ENCODE data around the gene ACP1. TPM values are rescaled to one million over a fixed set of nuclear protein-coding genes. Genes with fewer than 3 reads are reported as not detected.

Gene ACP1
- total RNA-seq, 1 experiment from 2014 or later, result 90.9 TPM

DNA sequence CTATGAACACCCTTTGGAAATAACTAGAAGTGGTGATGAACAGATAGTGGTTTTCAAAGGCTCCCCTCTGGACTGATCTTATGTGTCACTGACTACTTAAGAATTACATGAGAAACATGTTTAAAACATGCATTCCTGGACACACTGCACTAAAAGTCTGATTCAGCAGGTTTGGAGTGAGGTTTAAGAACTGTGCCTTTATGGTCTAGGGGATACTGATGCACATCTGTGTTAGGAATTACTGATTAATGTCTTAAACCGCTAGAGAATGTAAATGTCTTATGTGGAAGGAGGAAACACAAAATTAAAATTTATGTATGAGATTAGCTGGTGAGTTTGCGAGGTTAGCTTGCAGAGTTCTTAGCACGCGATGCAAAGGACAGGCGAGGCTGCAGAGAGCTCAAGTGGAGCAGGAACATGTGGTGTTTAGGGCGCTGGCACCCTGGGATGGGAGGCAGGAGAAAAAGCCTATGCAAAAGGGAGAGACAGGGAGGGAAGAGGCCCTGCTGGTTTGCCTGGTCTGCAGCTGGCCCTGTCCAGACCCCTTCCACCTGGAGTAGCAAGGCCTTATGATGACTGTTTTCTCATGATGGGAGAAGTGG is 12.6 kb upstream of the ACP1 start:
- POLR2A ChIA-PET, result no interaction called here
- CTCF ChIA-PET, result no interaction called here

DNA sequence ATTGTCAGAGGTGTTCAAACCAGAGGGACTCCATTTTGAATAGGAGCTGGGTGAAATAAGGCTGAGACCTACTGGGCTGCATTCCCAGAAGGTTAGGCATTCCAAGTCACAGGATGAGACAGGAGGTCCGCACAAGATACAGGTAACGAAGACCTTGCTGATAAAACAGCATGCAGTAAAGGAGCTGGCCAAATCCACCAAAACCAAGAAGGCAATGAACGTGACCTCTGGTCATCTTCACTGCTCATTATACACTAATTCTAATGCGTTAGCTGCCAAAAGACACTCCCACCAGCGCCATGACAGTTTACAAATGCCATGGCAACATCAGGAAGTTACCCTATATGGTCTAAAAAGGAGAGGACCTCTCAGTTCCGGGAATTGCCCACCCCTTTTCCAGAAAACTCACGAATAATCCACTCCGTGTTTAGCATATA is 11.5 kb upstream of the ACP1 start:
- ATAC-seq (no peak), DNase-seq (ENCODE audit: low read depth, low spot score) (no peak)
- intact Hi-C loops (cut with micrococcal nuclease; ENCODE audit: unreplicated experiment), result no loop called here
- Histone ChIP-seq H3K27me3 (ENCODE audit: control insufficient read depth, insufficient read depth, low read length) (no peaks in the 10 kb centered on the region), H3K27ac (ENCODE audit: low read length) (no peak overlapping the region), H3K4me1 (ENCODE audit: control insufficient read depth, insufficient read depth, low read length) (no peaks in the 10 kb centered on the region), H3K4me3 (ENCODE audit: low read depth in 2 of 2, low read length in 2 of 2) (no peak overlapping the region), H3K36me3 (ENCODE audit: control insufficient read depth, insufficient read depth, low read length) (no peaks in the 10 kb centered on the region), H3K9me3 (ENCODE audit: control insufficient read depth, insufficient read depth, low read depth, low read length) (peaks cover under 1% of the 10 kb centered on the region; the same call in 1 of the 2 replicates)
- ChIA-PET CTCF (no interaction called here), POLR2A (no interaction called here)
- TF ChIP-seq, protein P1, sequence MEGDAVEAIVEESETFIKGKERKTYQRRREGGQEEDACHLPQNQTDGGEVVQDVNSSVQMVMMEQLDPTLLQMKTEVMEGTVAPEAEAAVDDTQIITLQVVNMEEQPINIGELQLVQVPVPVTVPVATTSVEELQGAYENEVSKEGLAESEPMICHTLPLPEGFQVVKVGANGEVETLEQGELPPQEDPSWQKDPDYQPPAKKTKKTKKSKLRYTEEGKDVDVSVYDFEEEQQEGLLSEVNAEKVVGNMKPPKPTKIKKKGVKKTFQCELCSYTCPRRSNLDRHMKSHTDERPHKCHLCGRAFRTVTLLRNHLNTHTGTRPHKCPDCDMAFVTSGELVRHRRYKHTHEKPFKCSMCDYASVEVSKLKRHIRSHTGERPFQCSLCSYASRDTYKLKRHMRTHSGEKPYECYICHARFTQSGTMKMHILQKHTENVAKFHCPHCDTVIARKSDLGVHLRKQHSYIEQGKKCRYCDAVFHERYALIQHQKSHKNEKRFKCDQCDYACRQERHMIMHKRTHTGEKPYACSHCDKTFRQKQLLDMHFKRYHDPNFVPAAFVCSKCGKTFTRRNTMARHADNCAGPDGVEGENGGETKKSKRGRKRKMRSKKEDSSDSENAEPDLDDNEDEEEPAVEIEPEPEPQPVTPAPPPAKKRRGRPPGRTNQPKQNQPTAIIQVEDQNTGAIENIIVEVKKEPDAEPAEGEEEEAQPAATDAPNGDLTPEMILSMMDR (IDR thresholded peaks at IDR 0.05), result no peak
- no peak for TF ChIP-seq TCF7L2 (IDR thresholded peaks at IDR 0.05; ENCODE audit: low read depth, low read length)
- TF ChIP-seq, protein P2, sequence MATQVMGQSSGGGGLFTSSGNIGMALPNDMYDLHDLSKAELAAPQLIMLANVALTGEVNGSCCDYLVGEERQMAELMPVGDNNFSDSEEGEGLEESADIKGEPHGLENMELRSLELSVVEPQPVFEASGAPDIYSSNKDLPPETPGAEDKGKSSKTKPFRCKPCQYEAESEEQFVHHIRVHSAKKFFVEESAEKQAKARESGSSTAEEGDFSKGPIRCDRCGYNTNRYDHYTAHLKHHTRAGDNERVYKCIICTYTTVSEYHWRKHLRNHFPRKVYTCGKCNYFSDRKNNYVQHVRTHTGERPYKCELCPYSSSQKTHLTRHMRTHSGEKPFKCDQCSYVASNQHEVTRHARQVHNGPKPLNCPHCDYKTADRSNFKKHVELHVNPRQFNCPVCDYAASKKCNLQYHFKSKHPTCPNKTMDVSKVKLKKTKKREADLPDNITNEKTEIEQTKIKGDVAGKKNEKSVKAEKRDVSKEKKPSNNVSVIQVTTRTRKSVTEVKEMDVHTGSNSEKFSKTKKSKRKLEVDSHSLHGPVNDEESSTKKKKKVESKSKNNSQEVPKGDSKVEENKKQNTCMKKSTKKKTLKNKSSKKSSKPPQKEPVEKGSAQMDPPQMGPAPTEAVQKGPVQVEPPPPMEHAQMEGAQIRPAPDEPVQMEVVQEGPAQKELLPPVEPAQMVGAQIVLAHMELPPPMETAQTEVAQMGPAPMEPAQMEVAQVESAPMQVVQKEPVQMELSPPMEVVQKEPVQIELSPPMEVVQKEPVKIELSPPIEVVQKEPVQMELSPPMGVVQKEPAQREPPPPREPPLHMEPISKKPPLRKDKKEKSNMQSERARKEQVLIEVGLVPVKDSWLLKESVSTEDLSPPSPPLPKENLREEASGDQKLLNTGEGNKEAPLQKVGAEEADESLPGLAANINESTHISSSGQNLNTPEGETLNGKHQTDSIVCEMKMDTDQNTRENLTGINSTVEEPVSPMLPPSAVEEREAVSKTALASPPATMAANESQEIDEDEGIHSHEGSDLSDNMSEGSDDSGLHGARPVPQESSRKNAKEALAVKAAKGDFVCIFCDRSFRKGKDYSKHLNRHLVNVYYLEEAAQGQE (IDR thresholded peaks at IDR 0.05; ENCODE audit: insufficient read depth in 1 of 2, low read depth in 2 of 2, low read length in 1 of 2), result no peak
- TF ChIP-seq POLR2AphosphoS5 (IDR thresholded peaks at IDR 0.05; ENCODE audit: low read depth, low read length), result no peak
- no peak for TF ChIP-seq SIN3A (IDR thresholded peaks at IDR 0.05; ENCODE audit: borderline replicate concordance, insufficient read depth, low read depth, low read length)
- BruUV-seq (replicated peaks), result no TSS peak
- in situ Hi-C loops (cut with HindIII; ENCODE audit: low pct_unique_long_range_greater_than_20kb, low sequenced_read_pairs), result no loop called here

More for the DNA sequence above, 12.6 kb upstream of the ACP1 start:
- TF ChIP-seq TCF7L2 (IDR thresholded peaks at IDR 0.05; ENCODE audit: low read depth, low read length), result no peak
- intact Hi-C loops (cut with micrococcal nuclease; ENCODE audit: unreplicated experiment), result no loop called here
- Histone ChIP-seq H3K4me3 (ENCODE audit: low read depth in 2 of 2, low read length in 2 of 2) (no peak overlapping the region), H3K27me3 (ENCODE audit: control insufficient read depth, insufficient read depth, low read length) (no peaks in the 10 kb centered on the region), H3K9me3 (ENCODE audit: control insufficient read depth, insufficient read depth, low read depth, low read length) (no peaks in the 10 kb centered on the region), H3K4me1 (ENCODE audit: control insufficient read depth, insufficient read depth, low read length) (no peaks in the 10 kb centered on the region), H3K36me3 (ENCODE audit: control insufficient read depth, insufficient read depth, low read length) (no peaks in the 10 kb centered on the region), H3K27ac (ENCODE audit: low read length) (no peak overlapping the region)
- in situ Hi-C loops (cut with HindIII; ENCODE audit: low pct_unique_long_range_greater_than_20kb, low sequenced_read_pairs), result no loop called here
- no TSS peak for BruUV-seq (replicated peaks)
- ATAC-seq, result no peak
- no peak for DNase-seq (ENCODE audit: low read depth, low spot score)

DNA sequence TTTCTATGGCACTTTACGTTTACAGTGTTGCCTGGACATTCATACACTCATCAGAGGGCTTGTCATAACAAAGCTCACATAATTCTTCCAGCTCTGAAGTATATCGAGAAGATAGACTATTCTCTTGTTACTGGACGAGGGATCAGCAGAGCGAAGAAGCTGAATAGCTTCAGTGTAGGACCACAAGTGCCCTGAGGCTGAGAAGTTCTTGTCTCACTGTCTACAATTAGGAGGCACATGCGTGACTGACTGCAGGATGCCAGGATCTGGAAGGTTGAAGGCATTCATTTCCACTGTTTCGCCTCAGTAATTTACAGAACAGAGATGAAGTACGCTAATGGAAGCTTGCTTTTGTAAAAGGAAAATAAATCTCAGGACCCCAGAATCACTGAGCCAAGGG is 10.5 kb upstream of the ACP1 start:
- no peak for DNase-seq (ENCODE audit: low read depth, low spot score)

More for the DNA sequence above, 10.5 kb upstream of the ACP1 start:
- Histone ChIP-seq H3K36me3 (ENCODE audit: control insufficient read depth, insufficient read depth, low read length) (no peaks in the 10 kb centered on the region), H3K9me3 (ENCODE audit: control insufficient read depth, insufficient read depth, low read depth, low read length) (peaks cover 10% of the 10 kb centered on the region), H3K4me1 (ENCODE audit: control insufficient read depth, insufficient read depth, low read length) (no peaks in the 10 kb centered on the region), H3K27ac (ENCODE audit: low read length) (no peak overlapping the region), H3K4me3 (ENCODE audit: low read depth in 2 of 2, low read length in 2 of 2) (no peak overlapping the region), H3K27me3 (ENCODE audit: control insufficient read depth, insufficient read depth, low read length) (no peaks in the 10 kb centered on the region)
- intact Hi-C loops (cut with micrococcal nuclease; ENCODE audit: unreplicated experiment), result no loop called here
- TF ChIP-seq SIN3A (IDR thresholded peaks at IDR 0.05; ENCODE audit: borderline replicate concordance, insufficient read depth, low read depth, low read length), result no peak
- TF ChIP-seq, protein P2 (IDR thresholded peaks at IDR 0.05; ENCODE audit: insufficient read depth in 1 of 2, low read depth in 2 of 2, low read length in 1 of 2), result no peak
- TF ChIP-seq, protein P1 (IDR thresholded peaks at IDR 0.05), result no peak
- no peak for TF ChIP-seq TCF7L2 (IDR thresholded peaks at IDR 0.05; ENCODE audit: low read depth, low read length)
- no peak for TF ChIP-seq POLR2AphosphoS5 (IDR thresholded peaks at IDR 0.05; ENCODE audit: low read depth, low read length)
- ATAC-seq, result no peak
- POLR2A ChIA-PET, result no interaction called here
- no TSS peak for BruUV-seq (replicated peaks)
- CTCF ChIA-PET, result no interaction called here
- in situ Hi-C loops (cut with HindIII; ENCODE audit: low pct_unique_long_range_greater_than_20kb, low sequenced_read_pairs), result no loop called here

Measured in Panc1 (cell line).